HepG2 (cell line): Measurements from ENCODE around the gene ACRBP. TPM values are rescaled to one million over a fixed set of nuclear protein-coding genes. Genes with fewer than 3 reads are reported as not detected.
A peak's percentile ranks its signal among the peaks of the same experiment; 100 is the strongest.

ENCODE experiments used
- AGO2 ChIP-seq: fragments of 200-400 bp; formaldehyde crosslinking; optimal IDR thresholded peaks from 2 replicates; pipeline ENCODE3; 2017; ENCODE audit warnings: mild to moderate bottlenecking, low read depth, low read length, moderate library complexity
- ARHGAP35 ChIP-seq: sonication (generic); formaldehyde crosslinking; IDR thresholded peaks from 2 replicates; pipeline ENCODE4 v1.9.0; 2022; ENCODE audit warnings: mild to moderate bottlenecking, inconsistent platforms, moderate library complexity, missing genetic modification reagents, borderline replicate concordance
- CHD4 ChIP-seq: fragments of 200-600 bp; sonication (generic); IDR thresholded peaks from 2 replicates; pipeline ENCODE4 v1.7.0; 2017; ENCODE audit warnings: mild to moderate bottlenecking, low read length, borderline replicate concordance
- HNF1B ChIP-seq: sonication (generic); formaldehyde crosslinking; IDR thresholded peaks from 2 replicates; pipeline ENCODE4 v1.5.1; 2020; ENCODE audit warnings: mild to moderate bottlenecking, moderate library complexity, missing genetic modification reagents
- MAFG ChIP-seq: sonication (generic); formaldehyde crosslinking; IDR thresholded peaks from 2 replicates; pipeline ENCODE4 v1.5.1; 2020; ENCODE audit warnings: mild to moderate bottlenecking, missing genetic modification reagents
- SMAD9 ChIP-seq: sonication (generic); formaldehyde crosslinking; IDR thresholded peaks from 2 replicates; pipeline ENCODE4 v1.5.1; 2020; ENCODE audit warnings: mild to moderate bottlenecking, missing genetic modification reagents
- SP140L ChIP-seq: sonication (generic); formaldehyde crosslinking; IDR thresholded peaks from 2 replicates; pipeline ENCODE4 v1.4.0; 2020; ENCODE audit warnings: missing genetic modification reagents, borderline replicate concordance
- TBL1XR1 ChIP-seq: fragments of 150-350 bp; IDR thresholded peaks from 2 replicates; pipeline ENCODE4 v1.6.1; 2014; ENCODE audit warnings: borderline replicate concordance, low read length; ENCODE audit not compliant: partially characterized antibody
- TBX3 ChIP-seq: fragments of 450-650 bp; IDR thresholded peaks from 2 replicates; pipeline ENCODE4 v1.6.1; 2017; ENCODE audit warnings: antibody characterized with exemption, mild to moderate bottlenecking, inconsistent platforms, borderline replicate concordance
- ZFP62 ChIP-seq: sonication (generic); formaldehyde crosslinking; IDR thresholded peaks from 2 replicates; pipeline ENCODE4 v1.4.0; 2020; ENCODE audit warnings: missing genetic modification reagents
- ZNF24 ChIP-seq: fragments of 450-650 bp; IDR thresholded peaks from 2 replicates; pipeline ENCODE4 v1.6.1; 2017; ENCODE audit warnings: antibody characterized with exemption, mild to moderate bottlenecking
- ZNF530 ChIP-seq: sonication (generic); formaldehyde crosslinking; IDR thresholded peaks from 2 replicates; pipeline ENCODE4 v1.5.0; 2020; ENCODE audit warnings: low read depth, mild to moderate bottlenecking, missing genetic modification reagents
- ZNF749 ChIP-seq: sonication (generic); formaldehyde crosslinking; IDR thresholded peaks from 2 replicates; pipeline ENCODE4 v1.8.0; 2022; ENCODE audit warnings: mild to moderate bottlenecking, missing genetic modification reagents, moderate library complexity, borderline replicate concordance
- ZNF782 ChIP-seq: sonication (generic); formaldehyde crosslinking; IDR thresholded peaks from 2 replicates; pipeline ENCODE4 v1.4.0; 2020; ENCODE audit warnings: missing genetic modification reagents, mild to moderate bottlenecking, borderline replicate concordance
- polyA plus RNA-seq, 8 experiments: library from polyadenylated mRNA; depleted of rRNA in 3 of 8; stranded (reverse) in 7 of 8; unstranded in 1 of 8; fragments of >200 nt; fragmentation: Illumina TruSeq in 4 of 8; extraction: Trizol in 4 of 8; gene quantifications; 2 replicates each; pipeline versions ENCODE4 v1.2.1 to v1.2.3, GENCODE V29; 2011 to 2016; ENCODE audit warnings: low read depth in 4 of 8, missing spikeins in 1 of 8, mixed read lengths in 1 of 8; ENCODE audit not compliant: insufficient read depth in 1 of 8
- total RNA-seq, 5 experiments: library from RNA; depleted of rRNA; stranded (reverse); fragments of >200 nt; fragmentation: Illumina TruSeq; extraction: Trizol; gene quantifications; 2 replicates each; pipeline ENCODE4 v1.2.3, GENCODE V29; 2016; ENCODE audit warnings: low read depth in 1 of 5
- TF ChIP-seq, protein P1 (sequence below): sonication (generic); formaldehyde crosslinking; IDR thresholded peaks from 2 replicates; pipeline ENCODE4 v1.8.0; 2022; ENCODE audit warnings: mild to moderate bottlenecking, missing genetic modification reagents, moderate library complexity
- TF ChIP-seq, protein P2 (sequence below): sonication (generic); formaldehyde crosslinking; IDR thresholded peaks from 2 replicates; pipeline ENCODE4 v1.5.1; 2020; ENCODE audit warnings: missing genetic modification reagents, mild to moderate bottlenecking, borderline replicate concordance
- TF ChIP-seq, protein P3 (sequence below): sonication (generic); formaldehyde crosslinking; conservative IDR thresholded peaks from 2 replicates; pipeline ENCODE4 v1.4.0; 2020; ENCODE audit warnings: mild to moderate bottlenecking, missing genetic modification reagents, moderate library complexity
- TF ChIP-seq, protein P4 (sequence below): sonication (generic); formaldehyde crosslinking; IDR thresholded peaks from 2 replicates; pipeline ENCODE4 v1.8.1; 2023; ENCODE audit warnings: mild to moderate bottlenecking, inconsistent platforms, moderate library complexity, missing genetic modification reagents, borderline replicate concordance
- TF ChIP-seq, protein P5 (sequence below): sonication (generic); formaldehyde crosslinking; IDR thresholded peaks from 2 replicates; pipeline ENCODE4 v1.8.0; 2022; ENCODE audit warnings: missing genetic modification reagents, low read depth, mild to moderate bottlenecking, borderline replicate concordance

The ACRBP gene
- total and polyA plus RNA-seq, 2 of the 13 experiments (the other 11 are each of a cell fraction or from before 2014, with no cell fraction given): 0.46 TPM; not detected in 1

- TF ChIP-seq HNF1B (CRISPR knock-in tag) (peak; percentile 89), ZNF24 (no peak; the same call in 1 of the 2 replicates), SP140L (0 out of 2 replicates have a peak, but pooled peaks have one; percentile 26), SMAD9 (no peak), ARHGAP35 (CRISPR knock-in tag) (no peak; the same call in 1 of the 2 replicates), TBX3 (no peak; the same call in 1 of the 2 replicates), AGO2 (no peak), TBL1XR1 (peak; percentile 15), MAFG (no peak), ZNF530 (no peak), CHD4 (peak; percentile 3; the same call in 1 of the 2 replicates), ZNF782 (CRISPR knock-in tag) (no peak), ZNF749 (CRISPR knock-in tag) (no peak), ZFP62 (CRISPR knock-in tag) (no peak)
- TF ChIP-seq, protein P1, sequence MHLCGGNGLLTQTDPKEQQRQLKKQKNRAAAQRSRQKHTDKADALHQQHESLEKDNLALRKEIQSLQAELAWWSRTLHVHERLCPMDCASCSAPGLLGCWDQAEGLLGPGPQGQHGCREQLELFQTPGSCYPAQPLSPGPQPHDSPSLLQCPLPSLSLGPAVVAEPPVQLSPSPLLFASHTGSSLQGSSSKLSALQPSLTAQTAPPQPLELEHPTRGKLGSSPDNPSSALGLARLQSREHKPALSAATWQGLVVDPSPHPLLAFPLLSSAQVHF (CRISPR knock-in tag): no peak
- TF ChIP-seq, protein P2, sequence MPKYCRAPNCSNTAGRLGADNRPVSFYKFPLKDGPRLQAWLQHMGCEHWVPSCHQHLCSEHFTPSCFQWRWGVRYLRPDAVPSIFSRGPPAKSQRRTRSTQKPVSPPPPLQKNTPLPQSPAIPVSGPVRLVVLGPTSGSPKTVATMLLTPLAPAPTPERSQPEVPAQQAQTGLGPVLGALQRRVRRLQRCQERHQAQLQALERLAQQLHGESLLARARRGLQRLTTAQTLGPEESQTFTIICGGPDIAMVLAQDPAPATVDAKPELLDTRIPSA: no peak; the same call in 1 of the 2 replicates
- TF ChIP-seq, protein P3, sequence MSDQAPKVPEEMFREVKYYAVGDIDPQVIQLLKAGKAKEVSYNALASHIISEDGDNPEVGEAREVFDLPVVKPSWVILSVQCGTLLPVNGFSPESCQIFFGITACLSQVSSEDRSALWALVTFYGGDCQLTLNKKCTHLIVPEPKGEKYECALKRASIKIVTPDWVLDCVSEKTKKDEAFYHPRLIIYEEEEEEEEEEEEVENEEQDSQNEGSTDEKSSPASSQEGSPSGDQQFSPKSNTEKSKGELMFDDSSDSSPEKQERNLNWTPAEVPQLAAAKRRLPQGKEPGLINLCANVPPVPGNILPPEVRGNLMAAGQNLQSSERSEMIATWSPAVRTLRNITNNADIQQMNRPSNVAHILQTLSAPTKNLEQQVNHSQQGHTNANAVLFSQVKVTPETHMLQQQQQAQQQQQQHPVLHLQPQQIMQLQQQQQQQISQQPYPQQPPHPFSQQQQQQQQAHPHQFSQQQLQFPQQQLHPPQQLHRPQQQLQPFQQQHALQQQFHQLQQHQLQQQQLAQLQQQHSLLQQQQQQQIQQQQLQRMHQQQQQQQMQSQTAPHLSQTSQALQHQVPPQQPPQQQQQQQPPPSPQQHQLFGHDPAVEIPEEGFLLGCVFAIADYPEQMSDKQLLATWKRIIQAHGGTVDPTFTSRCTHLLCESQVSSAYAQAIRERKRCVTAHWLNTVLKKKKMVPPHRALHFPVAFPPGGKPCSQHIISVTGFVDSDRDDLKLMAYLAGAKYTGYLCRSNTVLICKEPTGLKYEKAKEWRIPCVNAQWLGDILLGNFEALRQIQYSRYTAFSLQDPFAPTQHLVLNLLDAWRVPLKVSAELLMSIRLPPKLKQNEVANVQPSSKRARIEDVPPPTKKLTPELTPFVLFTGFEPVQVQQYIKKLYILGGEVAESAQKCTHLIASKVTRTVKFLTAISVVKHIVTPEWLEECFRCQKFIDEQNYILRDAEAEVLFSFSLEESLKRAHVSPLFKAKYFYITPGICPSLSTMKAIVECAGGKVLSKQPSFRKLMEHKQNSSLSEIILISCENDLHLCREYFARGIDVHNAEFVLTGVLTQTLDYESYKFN (CRISPR knock-in tag): peak; percentile 17; the same call in 1 of the 2 replicates
- TF ChIP-seq, protein P4, sequence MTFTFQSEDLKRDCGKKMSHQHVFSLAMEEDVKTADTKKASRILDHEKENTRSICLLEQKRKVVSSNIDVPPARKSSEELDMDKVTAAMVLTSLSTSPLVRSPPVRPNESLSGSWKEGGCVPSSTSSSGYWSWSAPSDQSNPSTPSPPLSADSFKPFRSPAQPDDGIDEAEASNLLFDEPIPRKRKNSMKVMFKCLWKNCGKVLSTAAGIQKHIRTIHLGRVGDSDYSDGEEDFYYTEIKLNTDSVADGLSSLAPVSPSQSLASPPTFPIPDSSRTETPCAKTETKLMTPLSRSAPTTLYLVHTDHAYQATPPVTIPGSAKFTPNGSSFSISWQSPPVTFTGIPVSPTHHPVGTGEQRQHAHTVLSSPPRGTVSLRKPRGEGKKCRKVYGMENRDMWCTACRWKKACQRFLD (CRISPR knock-in tag): no peak
- TF ChIP-seq, protein P5, sequence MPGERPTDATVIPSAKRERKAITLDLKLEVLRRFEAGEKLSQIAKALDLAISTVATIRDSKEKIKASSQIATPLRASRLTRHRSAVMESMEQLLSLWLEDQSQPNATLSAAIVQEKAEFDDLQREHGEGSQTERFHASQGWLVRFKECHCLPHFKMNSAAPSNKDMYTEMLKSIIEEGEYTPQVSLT (CRISPR knock-in tag): peak; percentile 85; the same call in 1 of the 2 replicates
These were observed 15.9 kb upstream of the ACRBP start, which contains the start of gene ING4 (continued) for GRCh38 chr12:6662906-6663742.
